Effector CD4-positive, alpha-beta T cell (primary cell): ENCODE results near the gene PGAP3.

ENCODE experiments used
- DNase-seq: peaks from one replicate; pipeline ENCODE4 v3.0.0-alpha.2; 2020

PGAP3 gene

GRCh38 chr17:39659279-39660010 is 28.4 kb downstream of the PGAP3 start:
- DNase-seq, result no peak

- no peak for DNase-seq
These were observed 29.1 kb downstream of the PGAP3 start for GRCh38 chr17:39658760-39659159.

- DNase-seq, result no peak
These were observed 29.5 kb downstream of the PGAP3 start for GRCh38 chr17:39658346-39658745.

- no peak for DNase-seq
These were observed 32.8 kb downstream of the PGAP3 start for GRCh38 chr17:39655105-39655504.

GRCh38 chr17:39653662-39654331 is 34.1 kb downstream of the PGAP3 start:
- DNase-seq, result peak; percentile 81

GRCh38 chr17:39653316-39653661 is 34.6 kb downstream of the PGAP3 start:
- DNase-seq, result no peak

GRCh38 chr17:39652587-39653315 is 35.1 kb downstream of the PGAP3 start:
- DNase-seq, result no peak

GRCh38 chr17:39651923-39652586 is 35.8 kb downstream of the PGAP3 start:
- DNase-seq, result no peak

GRCh38 chr17:39650121-39650579 is 37.7 kb downstream of the PGAP3 start:
- DNase-seq, result no peak

GRCh38 chr17:39648616-39649366 is 39.1 kb downstream of the PGAP3 start:
- DNase-seq, result no peak

GRCh38 chr17:39647256-39647655 is 40.6 kb downstream of the PGAP3 start:
- DNase-seq, result no peak

GRCh38 chr17:39643271-39643670 is 44.6 kb downstream of the PGAP3 start:
- no peak for DNase-seq

- DNase-seq, result no peak
These were observed 45.4 kb downstream of the PGAP3 start for GRCh38 chr17:39642291-39643074.

GRCh38 chr17:39641883-39642282 is 46.0 kb downstream of the PGAP3 start:
- DNase-seq, result no peak

GRCh38 chr17:39641097-39641496 is 46.8 kb downstream of the PGAP3 start:
- DNase-seq, result no peak

GRCh38 chr17:39640591-39641031 is 47.2 kb downstream of the PGAP3 start:
- no peak for DNase-seq

GRCh38 chr17:39639566-39640458 is 48.0 kb downstream of the PGAP3 start:
- no peak for DNase-seq

- no peak for DNase-seq
These were observed 48.8 kb downstream of the PGAP3 start for GRCh38 chr17:39639043-39639442.

GRCh38 chr17:39638317-39638716 is 49.5 kb downstream of the PGAP3 start:
- no peak for DNase-seq

GRCh38 chr17:39636927-39637736 is 50.7 kb downstream of the PGAP3 start, which contains the start of gene STARD3:
Gene STARD3, plus strand, starts transcription at chr17:39637144. Its CDS starts 16,388 bp downstream, at chr17:39653532.
- peak; percentile 87 for DNase-seq
